Measurements from ENCODE around the gene FBXL4. TPM values are rescaled to one million over a fixed set of nuclear protein-coding genes. Genes with fewer than 3 reads are reported as not detected.

The FBXL4 gene
- total RNA-seq, 1 donor from 2014 or later, result 13.1 TPM

DNA sequence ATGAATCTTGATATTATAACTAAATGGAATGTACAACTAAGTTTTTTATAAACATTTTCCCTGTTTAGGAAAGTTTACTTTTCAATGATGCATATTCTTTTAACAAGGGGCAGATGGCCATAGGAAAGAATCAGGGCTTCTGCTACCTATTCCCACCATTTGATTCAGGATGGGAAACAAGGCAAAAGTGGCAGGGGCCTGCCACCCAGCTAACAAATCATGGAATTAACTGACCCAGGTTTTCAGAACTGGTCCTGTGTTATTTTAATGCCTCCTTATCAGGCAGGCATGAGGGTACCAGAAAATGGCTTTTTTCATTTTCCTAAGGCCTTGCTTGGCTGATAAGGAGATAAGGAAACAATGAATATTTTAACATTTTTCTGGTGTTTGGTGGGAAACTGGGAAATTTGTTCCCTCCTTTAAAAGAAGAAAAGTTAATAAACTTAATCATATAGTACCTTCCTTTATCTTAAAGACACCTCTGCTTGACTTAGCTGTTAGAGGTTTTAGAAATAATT lies 106.7 kb downstream of the FBXL4 start:
- no peak for DNase-seq (ENCODE audit: low read depth)

DNA sequence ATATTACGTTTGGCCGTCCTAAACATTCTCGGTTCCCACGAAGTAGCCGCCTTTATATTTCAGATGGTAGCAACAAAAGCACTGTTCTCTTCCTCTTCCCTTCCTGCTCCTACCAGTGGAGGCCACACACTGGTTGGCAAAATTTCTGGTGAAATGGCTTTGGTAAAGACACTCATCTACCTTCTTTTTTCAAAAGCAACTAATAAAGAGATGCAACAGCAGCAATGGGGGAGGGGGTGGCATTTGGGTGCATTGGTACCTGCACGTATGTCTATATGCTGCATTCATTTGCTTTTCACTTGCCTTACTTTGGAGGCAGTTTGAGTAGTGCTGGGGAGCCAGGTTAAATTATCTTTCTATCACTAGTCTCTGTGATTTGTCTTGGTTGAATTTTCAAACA lies 107.4 kb downstream of the FBXL4 start:
- no peak overlapping the region for H3K4me3 ChIP-seq (ENCODE audit: low read depth, low read length)
- TF ChIP-seq CTCF (conservative IDR thresholded peaks at IDR 0.05; ENCODE audit: low read depth, low read length), result no peak
- DNase-seq (ENCODE audit: low read depth), result no peak

More for the DNA sequence above, 106.7 kb downstream of the FBXL4 start:
- H3K4me3 ChIP-seq (ENCODE audit: low read depth, low read length), result no peak overlapping the region
- TF ChIP-seq CTCF (conservative IDR thresholded peaks at IDR 0.05; ENCODE audit: low read depth, low read length), result no peak

DNA sequence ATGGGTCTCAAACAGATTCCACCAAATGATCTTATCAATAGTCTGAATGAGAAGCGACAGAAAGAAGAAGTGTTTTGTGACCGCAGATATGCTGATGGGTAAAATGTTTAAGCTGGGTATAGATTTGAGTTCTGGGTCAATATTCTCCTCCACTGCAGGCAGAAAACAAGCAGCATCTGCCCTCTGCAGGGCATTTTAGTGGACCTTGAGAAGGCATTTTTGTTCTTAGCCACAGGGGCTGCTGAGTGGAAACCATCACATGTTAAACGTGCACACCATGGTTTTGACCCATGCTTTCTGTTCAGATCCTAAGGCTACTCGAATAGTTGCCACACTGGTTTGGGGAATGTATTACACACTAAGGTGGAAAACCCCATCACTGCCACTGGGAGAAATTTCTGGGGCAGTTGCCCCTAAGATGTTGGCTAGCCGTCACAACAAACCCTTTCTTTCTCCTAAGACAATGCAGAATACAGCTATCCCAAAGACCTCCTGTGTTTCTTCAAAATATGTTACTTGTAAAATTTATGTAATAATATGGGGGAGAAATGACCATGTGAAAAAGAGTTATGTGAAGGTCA lies 107.9 kb downstream of the FBXL4 start:
- peak; percentile 54 for TF ChIP-seq CTCF (conservative IDR thresholded peaks at IDR 0.05; ENCODE audit: low read depth, low read length)
- no peak for DNase-seq (ENCODE audit: low read depth)
- H3K4me3 ChIP-seq (ENCODE audit: low read depth, low read length), result no peak overlapping the region

DNA sequence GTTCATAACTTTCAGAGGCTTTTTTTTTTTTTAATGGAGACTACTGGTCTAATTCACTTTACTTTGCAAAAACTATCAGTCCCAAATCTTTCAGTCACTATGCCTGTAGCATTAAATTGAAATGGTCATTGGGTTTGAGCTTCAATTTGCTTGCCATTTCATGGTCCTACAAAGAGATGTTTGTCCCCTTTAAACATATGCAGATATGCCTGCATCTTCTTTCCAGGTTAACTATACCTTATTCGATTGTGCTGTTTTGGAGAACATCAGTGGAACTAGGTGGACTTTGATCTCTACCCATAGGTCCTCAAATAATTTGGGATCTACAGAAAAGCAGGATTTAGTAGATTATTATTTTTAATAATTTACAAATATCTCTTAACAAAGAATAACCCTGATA lies 108.8 kb downstream of the FBXL4 start:
- H3K4me3 ChIP-seq (ENCODE audit: low read depth, low read length), result no peak overlapping the region
- no peak for TF ChIP-seq CTCF (conservative IDR thresholded peaks at IDR 0.05; ENCODE audit: low read depth, low read length)
- DNase-seq (ENCODE audit: low read depth), result no peak

- no peak overlapping the region for H3K4me3 ChIP-seq (ENCODE audit: low read depth, low read length)
- no peak for TF ChIP-seq CTCF (conservative IDR thresholded peaks at IDR 0.05; ENCODE audit: low read depth, low read length)
- DNase-seq (ENCODE audit: low read depth), result no peak
Observed at GRCh38 chr6:98838032-98838431, 109.7 kb downstream of the FBXL4 start.

DNA sequence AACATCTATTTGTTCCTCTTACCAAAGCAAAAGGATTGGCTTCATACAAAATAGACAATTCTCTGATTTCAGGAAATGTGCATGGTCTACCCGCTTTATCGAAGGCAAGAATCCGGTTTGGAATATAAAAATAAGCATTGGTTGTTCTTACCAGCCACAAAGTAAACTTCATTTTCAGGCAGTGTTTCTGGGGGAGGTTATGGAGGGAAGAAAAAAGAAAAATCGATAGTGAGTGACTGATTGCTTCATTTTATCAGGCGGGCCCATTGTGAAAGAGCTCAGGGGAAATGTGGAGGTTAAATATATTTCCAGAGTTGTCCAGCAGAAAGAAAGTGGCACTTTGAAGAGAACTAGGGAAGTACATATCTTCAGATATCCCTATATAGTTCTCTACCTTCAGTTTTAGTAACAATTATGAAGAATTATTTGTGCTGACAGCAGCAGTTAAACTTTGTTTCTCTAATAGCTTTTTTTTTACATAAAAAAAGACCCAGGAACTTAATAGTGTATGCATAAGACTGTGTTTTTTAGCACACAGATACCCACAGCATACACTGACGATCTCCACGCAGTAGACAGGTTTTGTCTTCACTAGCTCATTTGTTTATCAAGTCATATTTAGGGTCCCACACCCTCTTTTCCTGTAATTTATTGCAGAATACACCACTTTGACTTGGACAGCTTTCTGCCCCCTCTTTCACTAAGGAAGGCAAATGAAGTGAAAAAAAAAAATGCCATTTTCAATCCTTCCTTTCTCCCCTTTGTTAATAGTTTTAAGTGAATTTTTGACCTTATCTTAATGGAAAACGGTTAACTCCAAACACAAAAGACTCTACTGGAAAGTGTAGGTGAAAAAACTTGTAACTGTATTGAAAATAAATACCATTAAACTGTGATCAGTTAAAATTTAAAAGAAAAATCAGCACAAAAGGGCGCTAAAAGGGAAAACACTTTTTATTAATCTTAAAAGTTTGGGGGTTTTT lies 110.5 kb downstream of the FBXL4 start:
- no peak for TF ChIP-seq CTCF (conservative IDR thresholded peaks at IDR 0.05; ENCODE audit: low read depth, low read length)
- DNase-seq (ENCODE audit: low read depth), result no peak
- no peak overlapping the region for H3K4me3 ChIP-seq (ENCODE audit: low read depth, low read length)

All from epithelial cell of proximal tubule (primary cell).